ENCODE results near the gene CPNE5. TPM values are rescaled to one million over a fixed set of nuclear protein-coding genes. Genes with fewer than 3 reads are reported as not detected.
A peak's percentile ranks its signal among the peaks of the same experiment; 100 is the strongest.

Gene CPNE5
- total RNA-seq, 1 experiment from 2014 or later = not detected

DNA sequence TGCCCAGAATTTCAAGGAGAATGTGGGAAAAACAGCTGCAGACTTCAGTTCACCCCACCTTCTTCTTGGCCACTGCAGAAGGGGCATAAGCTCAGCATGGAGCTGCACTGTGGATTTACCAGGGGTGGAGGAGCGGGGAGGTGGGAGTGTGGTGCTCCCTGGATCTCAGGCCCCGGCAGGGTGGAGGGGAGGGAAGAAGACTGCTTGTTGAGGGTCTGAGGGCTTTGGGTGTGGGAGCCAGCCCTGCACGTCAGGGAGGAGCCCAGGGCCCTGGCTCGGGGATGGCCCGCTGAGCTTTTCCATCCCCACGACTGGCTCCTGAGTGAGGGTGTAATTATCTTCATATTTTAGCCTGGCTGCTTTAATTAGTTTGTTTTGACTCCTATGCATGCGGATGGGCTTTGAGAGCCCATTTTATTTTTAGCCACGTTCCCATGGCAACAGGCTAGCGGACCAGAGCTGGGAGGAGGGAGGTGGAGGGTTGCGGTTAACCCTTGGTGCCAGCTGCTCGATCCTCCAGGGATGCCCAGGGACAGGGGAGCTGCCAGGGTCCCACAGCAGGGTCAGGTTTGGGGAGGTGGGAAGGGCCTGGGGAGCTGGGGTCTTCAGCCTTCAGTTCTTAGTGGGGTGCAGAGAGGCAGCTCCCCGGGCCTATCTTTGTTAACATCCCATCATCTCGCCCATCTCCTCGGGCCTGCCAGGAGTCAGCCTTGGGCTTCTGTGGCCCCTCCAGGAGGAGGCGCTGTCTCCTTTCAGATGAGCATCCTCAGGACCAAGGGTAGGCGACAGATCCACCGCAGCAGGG, 73.4 kb downstream of the CPNE5 start:
- peak; percentile 75 for ATAC-seq
- ChIA-PET POLR2A (ENCODE audit: unreplicated experiment) (no interaction called here), CTCF (interaction anchor here (1.0 to 1.1 kb wide), 2 partner anchors 17 kb away, joined by 5 to 13 read pairs; no protein-coding TSS in a partner anchor)
- H3K36me3 ChIP-seq (ENCODE audit: low read depth, low read length) = no peaks in the 10 kb centered on the region
- intact Hi-C loops (cut with micrococcal nuclease) = loop anchor here (1.0 to 10.0 kb wide), 4 partner anchors 17 to 449 kb away; no protein-coding TSS in a partner anchor
- H3K4me1 ChIP-seq (ENCODE audit: insufficient read depth, low read length) = peaks cover 25% of the 10 kb centered on the region
- BruUV-seq (replicated peaks) = no TSS peak
- no peak overlapping the region for H2AFZ ChIP-seq (ENCODE audit: low read length)
- no peak overlapping the region for H3K27ac ChIP-seq (ENCODE audit: low read length)
- no peak for TF ChIP-seq EZH2 (IDR thresholded peaks at IDR 0.05; ENCODE audit: low read length, unreplicated experiment)
- TF ChIP-seq, protein P1, sequence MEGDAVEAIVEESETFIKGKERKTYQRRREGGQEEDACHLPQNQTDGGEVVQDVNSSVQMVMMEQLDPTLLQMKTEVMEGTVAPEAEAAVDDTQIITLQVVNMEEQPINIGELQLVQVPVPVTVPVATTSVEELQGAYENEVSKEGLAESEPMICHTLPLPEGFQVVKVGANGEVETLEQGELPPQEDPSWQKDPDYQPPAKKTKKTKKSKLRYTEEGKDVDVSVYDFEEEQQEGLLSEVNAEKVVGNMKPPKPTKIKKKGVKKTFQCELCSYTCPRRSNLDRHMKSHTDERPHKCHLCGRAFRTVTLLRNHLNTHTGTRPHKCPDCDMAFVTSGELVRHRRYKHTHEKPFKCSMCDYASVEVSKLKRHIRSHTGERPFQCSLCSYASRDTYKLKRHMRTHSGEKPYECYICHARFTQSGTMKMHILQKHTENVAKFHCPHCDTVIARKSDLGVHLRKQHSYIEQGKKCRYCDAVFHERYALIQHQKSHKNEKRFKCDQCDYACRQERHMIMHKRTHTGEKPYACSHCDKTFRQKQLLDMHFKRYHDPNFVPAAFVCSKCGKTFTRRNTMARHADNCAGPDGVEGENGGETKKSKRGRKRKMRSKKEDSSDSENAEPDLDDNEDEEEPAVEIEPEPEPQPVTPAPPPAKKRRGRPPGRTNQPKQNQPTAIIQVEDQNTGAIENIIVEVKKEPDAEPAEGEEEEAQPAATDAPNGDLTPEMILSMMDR (conservative IDR thresholded peaks at IDR 0.05; ENCODE audit: low read depth, low read length) = peak; percentile 97
- H3K9me2 ChIP-seq (replicated peaks; ENCODE audit: low read length) = no peaks in the 10 kb centered on the region
- H3K27me3 ChIP-seq (ENCODE audit: low read length) = no peaks in the 10 kb centered on the region
- H3K4me2 ChIP-seq (ENCODE audit: low read length) = no peak overlapping the region
- H3F3A ChIP-seq (ENCODE audit: low read length, unreplicated experiment) = peaks cover 4% of the 10 kb centered on the region
- no peak overlapping the region for H3K4me3 ChIP-seq (ENCODE audit: low read length)
- no peaks in the 10 kb centered on the region for H4K20me1 ChIP-seq (ENCODE audit: low read length)
- no peaks in the 10 kb centered on the region for H3K9me3 ChIP-seq (ENCODE audit: low read length)
- DNase-seq = peak; percentile 90
- H3K79me2 ChIP-seq (ENCODE audit: low read length) = no peaks in the 10 kb centered on the region
- no peak overlapping the region for H3K9ac ChIP-seq (ENCODE audit: low read length)

DNA sequence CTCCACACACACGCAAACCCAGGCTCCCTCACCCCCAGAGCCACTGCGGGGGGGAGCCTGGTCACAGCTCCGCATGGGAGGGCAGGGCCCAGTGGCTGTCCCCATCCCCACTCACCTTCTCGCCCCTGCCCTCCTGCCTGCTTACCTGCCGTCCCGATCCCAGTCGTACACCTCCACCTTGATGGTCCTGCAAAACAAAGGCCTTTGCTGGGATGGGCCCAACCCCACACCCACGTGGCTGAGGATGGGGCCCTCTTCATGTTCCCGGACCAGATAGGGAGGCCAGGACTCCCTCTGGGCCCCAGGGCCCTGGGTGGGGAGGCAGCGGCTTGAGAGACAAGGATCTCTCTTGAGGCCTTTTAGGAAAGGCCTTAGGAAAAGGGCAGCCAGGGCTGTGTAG, 74.1 kb downstream of the CPNE5 start:
- Histone ChIP-seq H3F3A (ENCODE audit: low read length, unreplicated experiment) (peaks cover 4% of the 10 kb centered on the region), H3K9me3 (ENCODE audit: low read length) (no peaks in the 10 kb centered on the region), H3K4me3 (ENCODE audit: low read length) (no peak overlapping the region), H3K4me1 (ENCODE audit: insufficient read depth, low read length) (peaks cover 18% of the 10 kb centered on the region), H3K9ac (ENCODE audit: low read length) (no peak overlapping the region), H3K79me2 (ENCODE audit: low read length) (no peaks in the 10 kb centered on the region), H3K4me2 (ENCODE audit: low read length) (no peak overlapping the region), H4K20me1 (ENCODE audit: low read length) (no peaks in the 10 kb centered on the region), H3K27me3 (ENCODE audit: low read length) (no peaks in the 10 kb centered on the region), H3K9me2 (replicated peaks; ENCODE audit: low read length) (no peaks in the 10 kb centered on the region), H3K27ac (ENCODE audit: low read length) (no peak overlapping the region), H2AFZ (ENCODE audit: low read length) (no peak overlapping the region), H3K36me3 (ENCODE audit: low read depth, low read length) (no peaks in the 10 kb centered on the region)
- no TSS peak for BruUV-seq (replicated peaks)
- DNase-seq (no peak), ATAC-seq (no peak)
- TF ChIP-seq EZH2 (IDR thresholded peaks at IDR 0.05; ENCODE audit: low read length, unreplicated experiment) (no peak), EZH2phosphoT487 (IDR thresholded peaks at IDR 0.05; ENCODE audit: borderline replicate concordance, low read length) (no peak)
- ChIA-PET POLR2A (ENCODE audit: unreplicated experiment) (no interaction called here), CTCF (interaction anchor here (1.1 kb wide), 1 partner anchor 17 kb away, joined by 5 read pairs; no protein-coding TSS in a partner anchor)
- intact Hi-C loops (cut with micrococcal nuclease) = loop anchor here (10.0 kb wide), 1 partner anchor 450 kb away; no protein-coding TSS in a partner anchor

DNA sequence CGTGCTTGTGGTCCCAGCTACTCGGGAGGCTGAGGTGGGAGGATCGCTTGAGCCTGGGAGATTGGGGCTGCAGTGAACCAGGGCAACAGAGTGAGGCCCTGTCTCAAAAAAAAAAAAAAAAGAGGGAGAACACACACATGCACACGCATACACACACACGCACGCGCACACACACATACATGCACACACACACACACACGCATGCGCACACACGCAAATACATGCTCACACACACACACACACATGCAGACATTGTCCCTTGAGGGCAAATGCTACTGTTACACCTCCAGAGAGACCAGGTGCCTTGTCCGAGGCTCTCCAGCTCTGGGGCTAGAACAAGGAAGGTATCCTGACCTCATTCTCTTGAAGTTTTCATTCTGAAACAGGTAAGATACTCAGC, 77.1 kb downstream of the CPNE5 start:
- no peaks in the 10 kb centered on the region for H3K27me3 ChIP-seq (ENCODE audit: low read length)
- ATAC-seq = no peak
- H3K27ac ChIP-seq (ENCODE audit: low read length) = no peak overlapping the region
- no peak overlapping the region for H2AFZ ChIP-seq (ENCODE audit: low read length)
- H3F3A ChIP-seq (ENCODE audit: low read length, unreplicated experiment) = no peaks in the 10 kb centered on the region
- H3K9me2 ChIP-seq (replicated peaks; ENCODE audit: low read length) = no peaks in the 10 kb centered on the region
- no peaks in the 10 kb centered on the region for H3K79me2 ChIP-seq (ENCODE audit: low read length)
- ChIA-PET CTCF (interaction anchor here (0.7 kb wide), 1 partner anchor 257 kb away, joined by 4 read pairs; no protein-coding TSS in a partner anchor), POLR2A (ENCODE audit: unreplicated experiment) (no interaction called here)
- no peak overlapping the region for H3K9ac ChIP-seq (ENCODE audit: low read length)
- no peak overlapping the region for H3K4me2 ChIP-seq (ENCODE audit: low read length)
- peaks cover 4% of the 10 kb centered on the region; the same call in 1 of the 2 replicates for H3K4me1 ChIP-seq (ENCODE audit: insufficient read depth, low read length)
- intact Hi-C loops (cut with micrococcal nuclease) = loop anchor here (10.0 kb wide), 1 partner anchor 453 kb away; no protein-coding TSS in a partner anchor
- no peaks in the 10 kb centered on the region for H3K9me3 ChIP-seq (ENCODE audit: low read length)
- no peaks in the 10 kb centered on the region for H3K36me3 ChIP-seq (ENCODE audit: low read depth, low read length)
- no peak for TF ChIP-seq EZH2 (IDR thresholded peaks at IDR 0.05; ENCODE audit: low read length, unreplicated experiment)
- TF ChIP-seq EZH2phosphoT487 (IDR thresholded peaks at IDR 0.05; ENCODE audit: borderline replicate concordance, low read length) = no peak
- BruUV-seq (replicated peaks) = no TSS peak
- no peak for DNase-seq
- H4K20me1 ChIP-seq (ENCODE audit: low read length) = no peaks in the 10 kb centered on the region
- no peak overlapping the region for H3K4me3 ChIP-seq (ENCODE audit: low read length)
